Stimulated activated naive CD8-positive, alpha-beta T cell treated with anti-CD3 and anti-CD28 coated beads, Interleukin-15, amount 100 ng/mL, for 72 hours (primary cell): ENCODE data around the gene ITGA8.
A peak's percentile ranks its signal among the peaks of the same experiment; 100 is the strongest.
"Not testable (repeated sequence)": the region's sequence is repeated elsewhere in the genome, so short reads cannot be mapped to it uniquely, and the experiment has no call there.

Source experiments
- ATAC-seq: fragments of 150-1000 bp; cut with Tn5 transposase; 2 replicates; pipeline ENCODE4 v1.10.0; 2021; ENCODE audit warnings: mild to moderate bottlenecking, moderate library complexity
- DNase-seq, 2 donors: peaks; one replicate each; pipeline ENCODE4 v3.0.0; 2021 to 2022
- H3K27ac Mint-ChIP-seq, 2 donors: one replicate each; pipeline ENCODE4 v1.8.0; 2022; ENCODE audit warnings: mild to moderate bottlenecking in 2 of 2, mixed read lengths in 2 of 2, moderate library complexity in 2 of 2
- H3K27me3 Mint-ChIP-seq: one replicate; pipeline ENCODE4 v1.8.0; 2022; ENCODE audit warnings: mixed read lengths
- H3K4me1 Mint-ChIP-seq: one replicate; pipeline ENCODE4 v1.8.0; 2022; ENCODE audit warnings: mild to moderate bottlenecking, mixed read lengths
- H3K4me3 Mint-ChIP-seq, 2 donors: one replicate each; pipeline ENCODE4 v1.8.0; 2022; ENCODE audit warnings: mild to moderate bottlenecking in 2 of 2, mixed read lengths in 2 of 2, moderate library complexity in 1 of 2
- H3K9me3 Mint-ChIP-seq, 2 donors: one replicate each; pipeline ENCODE4 v1.8.0; 2022; ENCODE audit warnings: mixed read lengths in 2 of 2

Gene ITGA8

GRCh38 chr10:15719899-15720634 lies at the start of gene ITGA8:
Gene ITGA8, minus strand, starts transcription at chr10:15719922. Its CDS starts 151 bp downstream, at chr10:15719771.
- H3K9me3 Mint-ChIP-seq: no peaks in the 10 kb centered on the region
- H3K4me3 Mint-ChIP-seq: no peak within 1 kb of the TSS
- H3K27me3 Mint-ChIP-seq: peaks cover 48% of the 10 kb centered on the region
- H3K27ac Mint-ChIP-seq: no peak within 1 kb of the TSS
- peaks cover 6% of the 10 kb centered on the region for H3K4me1 Mint-ChIP-seq
- no peak for DNase-seq
- ATAC-seq: no peak

- no peak overlapping the region for H3K4me3 Mint-ChIP-seq
- no peaks in the 10 kb centered on the region for H3K4me1 Mint-ChIP-seq
- H3K9me3 Mint-ChIP-seq: peaks cover 14 to 23% of the 10 kb centered on the region in 2 donors
- DNase-seq (no peak), ATAC-seq (no peak)
- H3K27ac Mint-ChIP-seq: peak overlapping the region in 1 of 2 donors; percentile 54
- H3K27me3 Mint-ChIP-seq: no peaks in the 10 kb centered on the region
These were observed 45.3 kb upstream of the ITGA8 start for GRCh38 chr10:15764892-15765454.

GRCh38 chr10:15763006-15763405 lies 43.3 kb upstream of the ITGA8 start:
- Mint-ChIP-seq H3K4me3 (no peak overlapping the region), H3K4me1 (no peaks in the 10 kb centered on the region), H3K27me3 (peaks cover 16% of the 10 kb centered on the region), H3K27ac (no peak overlapping the region), H3K9me3 (peaks cover 14 to 23% of the 10 kb centered on the region in 2 donors)
- DNase-seq (no peak), ATAC-seq (no peak)

GRCh38 chr10:15762239-15762638 lies 42.5 kb upstream of the ITGA8 start:
- H3K4me1 Mint-ChIP-seq, H3K4me3 Mint-ChIP-seq, ATAC-seq, DNase-seq, H3K27ac Mint-ChIP-seq: not testable (repeated sequence)
- H3K9me3 Mint-ChIP-seq: peaks cover 14 to 23% of the 10 kb centered on the region in 2 donors
- H3K27me3 Mint-ChIP-seq: peaks cover 16% of the 10 kb centered on the region

- not testable (repeated sequence) for DNase-seq, H3K27ac Mint-ChIP-seq, H3K4me3 Mint-ChIP-seq
These were observed 41.5 kb upstream of the ITGA8 start for GRCh38 chr10:15761224-15761623.

GRCh38 chr10:15760681-15761080 lies 41.0 kb upstream of the ITGA8 start:
- H3K4me1 Mint-ChIP-seq: no peaks in the 10 kb centered on the region
- peaks cover 14 to 16% of the 10 kb centered on the region in 2 donors for H3K9me3 Mint-ChIP-seq
- DNase-seq (no peak), ATAC-seq (no peak)
- peaks cover 24% of the 10 kb centered on the region for H3K27me3 Mint-ChIP-seq
- H3K27ac Mint-ChIP-seq: no peak overlapping the region
- no peak overlapping the region for H3K4me3 Mint-ChIP-seq

More at GRCh38 chr10:15761224-15761623, 41.5 kb upstream of the ITGA8 start:
- H3K4me1 Mint-ChIP-seq, ATAC-seq: not testable (repeated sequence)
- peaks cover 18% of the 10 kb centered on the region for H3K27me3 Mint-ChIP-seq
- H3K9me3 Mint-ChIP-seq: peaks cover 14 to 19% of the 10 kb centered on the region in 2 donors

GRCh38 chr10:15759265-15759664 lies 39.5 kb upstream of the ITGA8 start:
- H3K27ac Mint-ChIP-seq: no peak overlapping the region
- ATAC-seq: no peak
- peaks cover 24% of the 10 kb centered on the region for H3K27me3 Mint-ChIP-seq
- peaks cover 5 to 9% of the 10 kb centered on the region in 2 donors for H3K9me3 Mint-ChIP-seq
- H3K4me1 Mint-ChIP-seq: no peaks in the 10 kb centered on the region
- no peak for DNase-seq
- no peak overlapping the region for H3K4me3 Mint-ChIP-seq

GRCh38 chr10:15758618-15759017 lies 38.9 kb upstream of the ITGA8 start:
- peaks cover 24% of the 10 kb centered on the region for H3K27me3 Mint-ChIP-seq
- peaks cover 4 to 7% of the 10 kb centered on the region in 2 donors for H3K9me3 Mint-ChIP-seq
- no peak overlapping the region for H3K27ac Mint-ChIP-seq
- H3K4me3 Mint-ChIP-seq: no peak overlapping the region
- H3K4me1 Mint-ChIP-seq: no peaks in the 10 kb centered on the region
- DNase-seq (no peak), ATAC-seq (no peak)

GRCh38 chr10:15754937-15755336 lies 35.2 kb upstream of the ITGA8 start:
- no peak for ATAC-seq
- H3K4me1 Mint-ChIP-seq: no peaks in the 10 kb centered on the region

GRCh38 chr10:15751046-15751445 lies 31.3 kb upstream of the ITGA8 start:
- ATAC-seq (no peak), DNase-seq (no peak)
- no peaks in the 10 kb centered on the region for H3K9me3 Mint-ChIP-seq
- peaks cover 31% of the 10 kb centered on the region for H3K27me3 Mint-ChIP-seq
- H3K4me1 Mint-ChIP-seq: no peaks in the 10 kb centered on the region
- H3K4me3 Mint-ChIP-seq: no peak overlapping the region
- no peak overlapping the region for H3K27ac Mint-ChIP-seq

More at GRCh38 chr10:15754937-15755336, 35.2 kb upstream of the ITGA8 start:
- Mint-ChIP-seq H3K4me3 (no peak overlapping the region), H3K9me3 (no peaks in the 10 kb centered on the region), H3K27ac (no peak overlapping the region), H3K27me3 (peaks cover 49% of the 10 kb centered on the region)
- no peak for DNase-seq

GRCh38 chr10:15748126-15748525 lies 28.4 kb upstream of the ITGA8 start:
- Mint-ChIP-seq H3K9me3 (no peaks in the 10 kb centered on the region), H3K27me3 (peaks cover 23% of the 10 kb centered on the region), H3K4me1 (no peaks in the 10 kb centered on the region), H3K27ac (no peak overlapping the region), H3K4me3 (no peak overlapping the region)
- DNase-seq (no peak), ATAC-seq (no peak)

GRCh38 chr10:15747632-15748031 lies 27.9 kb upstream of the ITGA8 start:
- no peak for ATAC-seq
- no peak for DNase-seq
- Mint-ChIP-seq H3K4me1 (no peaks in the 10 kb centered on the region), H3K27ac (no peak overlapping the region), H3K4me3 (no peak overlapping the region), H3K27me3 (peaks cover 18% of the 10 kb centered on the region), H3K9me3 (no peaks in the 10 kb centered on the region)

- Mint-ChIP-seq H3K4me1 (no peaks in the 10 kb centered on the region), H3K27me3 (peaks cover 11% of the 10 kb centered on the region), H3K4me3 (no peak overlapping the region), H3K27ac (no peak overlapping the region), H3K9me3 (no peaks in the 10 kb centered on the region)
- DNase-seq: no peak
- ATAC-seq: no peak
These were observed 26.0 kb upstream of the ITGA8 start for GRCh38 chr10:15745751-15746150.

- ATAC-seq (peak; percentile 63), DNase-seq (peak; percentile 17 to 41)
- Mint-ChIP-seq H3K9me3 (no peaks in the 10 kb centered on the region), H3K4me1 (no peaks in the 10 kb centered on the region), H3K27ac (no peak overlapping the region), H3K4me3 (no peak overlapping the region), H3K27me3 (no peaks in the 10 kb centered on the region)
These were observed 24.6 kb upstream of the ITGA8 start for GRCh38 chr10:15744217-15744865.

- H3K4me3 Mint-ChIP-seq: no peak overlapping the region
- H3K4me1 Mint-ChIP-seq: no peaks in the 10 kb centered on the region
- DNase-seq (no peak), ATAC-seq (no peak)
- no peak overlapping the region for H3K27ac Mint-ChIP-seq
- no peaks in the 10 kb centered on the region for H3K27me3 Mint-ChIP-seq
- no peaks in the 10 kb centered on the region for H3K9me3 Mint-ChIP-seq
These were observed 23.7 kb upstream of the ITGA8 start for GRCh38 chr10:15743443-15743842.

- no peaks in the 10 kb centered on the region for H3K9me3 Mint-ChIP-seq
- no peaks in the 10 kb centered on the region for H3K4me1 Mint-ChIP-seq
- no peak overlapping the region for H3K4me3 Mint-ChIP-seq
- DNase-seq (no peak), ATAC-seq (no peak)
- no peak overlapping the region for H3K27ac Mint-ChIP-seq
- H3K27me3 Mint-ChIP-seq: no peaks in the 10 kb centered on the region
These were observed 23.1 kb upstream of the ITGA8 start for GRCh38 chr10:15742836-15743235.
